H9 (cell line): ENCODE data around the gene MPV17L2. TPM values are rescaled to one million over a fixed set of nuclear protein-coding genes. Genes with fewer than 3 reads are reported as not detected.

Experiments
- DNase-seq: peaks from one replicate; pipeline ENCODE4 v3.0.0-alpha.2; 2017
- H2AFZ ChIP-seq: one replicate; pipeline ENCODE4 v1.6.1; 2013; ENCODE audit warnings: mild to moderate bottlenecking, low read length, control low read depth, moderate library complexity
- H2AK5ac ChIP-seq: 2 replicates; pipeline ENCODE4 v1.6.1; 2013; ENCODE audit warnings: low read length, control low read depth, mixed read lengths; ENCODE audit not compliant: insufficient read length
- H2BK120ac ChIP-seq: one replicate; pipeline ENCODE4 v1.6.1; 2013; ENCODE audit warnings: low read depth, mild to moderate bottlenecking, low read length, control low read depth, inconsistent platforms; ENCODE audit not compliant: poor library complexity, severe bottlenecking
- H2BK12ac ChIP-seq: 2 replicates; pipeline ENCODE4 v1.6.1; 2013; ENCODE audit warnings: low read length, control low read depth, mixed read lengths, low read depth; ENCODE audit not compliant: insufficient read length
- H2BK15ac ChIP-seq: 2 replicates; pipeline ENCODE4 v1.6.1; 2013; ENCODE audit warnings: low read depth, low read length, control low read depth
- H2BK20ac ChIP-seq: one replicate; pipeline ENCODE4 v1.6.1; 2013; ENCODE audit warnings: low read depth, mild to moderate bottlenecking, low read length, control low read depth, inconsistent platforms; ENCODE audit not compliant: poor library complexity, severe bottlenecking
- H2BK5ac ChIP-seq: 2 replicates; pipeline ENCODE4 v1.6.1; 2013; ENCODE audit warnings: low read length, control low read depth, mixed read lengths; ENCODE audit not compliant: insufficient read length
- H3K14ac ChIP-seq: 2 replicates; pipeline ENCODE4 v1.6.1; 2013; ENCODE audit warnings: low read length, control low read depth; ENCODE audit not compliant: insufficient read depth
- H3K18ac ChIP-seq: 2 replicates; pipeline ENCODE4 v1.6.1; 2013; ENCODE audit warnings: low read depth, mild to moderate bottlenecking, mixed read lengths, low read length, control low read depth; ENCODE audit not compliant: insufficient read length
- H3K23ac ChIP-seq: 2 replicates; pipeline ENCODE4 v1.6.1; 2013; ENCODE audit warnings: low read length, control low read depth, mixed read lengths, low read depth; ENCODE audit not compliant: insufficient read length
- H3K23me2 ChIP-seq: 2 replicates; pipeline ENCODE4 v1.6.1; 2013; ENCODE audit warnings: low read depth, mild to moderate bottlenecking, mixed read lengths, low read length, control low read depth; ENCODE audit not compliant: insufficient read length, poor library complexity, severe bottlenecking
- H3K27ac ChIP-seq: 2 replicates; pipeline ENCODE4 v1.5.1; 2013; ENCODE audit warnings: low read length, control low read depth, mixed read lengths, low read depth; ENCODE audit not compliant: insufficient read length
- H3K27me3 ChIP-seq: 2 replicates; pipeline ENCODE4 v1.6.1; 2013; ENCODE audit warnings: low read length, control low read depth, inconsistent platforms; ENCODE audit not compliant: insufficient read depth
- H3K4ac ChIP-seq: 2 replicates; pipeline ENCODE4 v1.6.1; 2013; ENCODE audit warnings: low read depth, mild to moderate bottlenecking, control low read depth, inconsistent platforms, low read length, moderate library complexity
- H3K4me1 ChIP-seq: 2 replicates; pipeline ENCODE4 v1.6.1; 2013; ENCODE audit warnings: low read length, control low read depth, inconsistent platforms; ENCODE audit not compliant: insufficient read depth
- H3K4me2 ChIP-seq: 2 replicates; pipeline ENCODE4 v1.6.1; 2013; ENCODE audit warnings: low read length, control low read depth, mixed read lengths; ENCODE audit not compliant: insufficient read length, insufficient read depth
- H3K56ac ChIP-seq: 2 replicates; pipeline ENCODE4 v1.6.1; 2013; ENCODE audit warnings: low read depth, mild to moderate bottlenecking, mixed read lengths, low read length, control low read depth; ENCODE audit not compliant: insufficient read length
- H3K79me1 ChIP-seq: 2 replicates; pipeline ENCODE4 v1.6.1; 2013; ENCODE audit warnings: low read depth, mild to moderate bottlenecking, moderate library complexity, low read length, control low read depth, inconsistent platforms; ENCODE audit not compliant: insufficient read depth, poor library complexity, severe bottlenecking
- H3K79me2 ChIP-seq: 2 replicates; pipeline ENCODE4 v1.6.1; 2013; ENCODE audit warnings: low read length, control low read depth, inconsistent platforms; ENCODE audit not compliant: insufficient read depth
- H3K9ac ChIP-seq: 2 replicates; pipeline ENCODE4 v1.6.1; 2013; ENCODE audit warnings: low read length, control low read depth, mixed read lengths; ENCODE audit not compliant: insufficient read length; ENCODE audit errors: extremely low read depth
- H3K9me3 ChIP-seq: one replicate; pipeline ENCODE4 v1.6.1; 2013; ENCODE audit warnings: low read depth, low read length, inconsistent platforms; ENCODE audit not compliant: control insufficient read depth
- H3T11ph ChIP-seq: one replicate; pipeline ENCODE4 v1.6.1; 2013; ENCODE audit warnings: mild to moderate bottlenecking, low read length, control low read depth, inconsistent platforms
- H4K20me1 ChIP-seq: one replicate; pipeline ENCODE4 v1.6.1; 2013; ENCODE audit not compliant: control insufficient read depth, insufficient read length, insufficient read depth
- H4K5ac ChIP-seq: 2 replicates; pipeline ENCODE4 v1.6.1; 2013; ENCODE audit warnings: low read depth, mild to moderate bottlenecking, mixed read lengths, low read length, control low read depth; ENCODE audit not compliant: insufficient read length
- H4K8ac ChIP-seq: replicated peaks from 2 replicates; pipeline ENCODE4 v1.6.1; 2013; ENCODE audit warnings: low read length, control low read depth, mixed read lengths, low read depth; ENCODE audit not compliant: insufficient read length
- H4K91ac ChIP-seq: 2 replicates; pipeline ENCODE4 v1.6.1; 2013; ENCODE audit warnings: low read depth, mild to moderate bottlenecking, moderate library complexity, mixed read lengths, low read length, control low read depth; ENCODE audit not compliant: insufficient read length
- H3K27ac Mint-ChIP-seq, 3 experiments: 2 replicates in 2 of 3; 3 replicates in 1 of 3; pipeline ENCODE4 v1.8.0; 2020 to 2021; ENCODE audit warnings: mixed read lengths in 3 of 3, mild to moderate bottlenecking in 1 of 3, moderate library complexity in 1 of 3
- H3K27me3 Mint-ChIP-seq: 2 replicates; pipeline ENCODE4 v1.8.0; 2021; ENCODE audit warnings: low read depth, mild to moderate bottlenecking, moderate library complexity, mixed read lengths
- H3K36me3 Mint-ChIP-seq, 3 experiments: 2 replicates in 2 of 3; 3 replicates in 1 of 3; pipeline ENCODE4 v1.8.0; 2020 to 2021; ENCODE audit warnings: low read depth in 3 of 3, mixed read lengths in 3 of 3; ENCODE audit not compliant: insufficient read depth in 1 of 3
- H3K4me1 Mint-ChIP-seq, 2 experiments: 2 replicates each; pipeline ENCODE4 v1.8.0; 2020; ENCODE audit warnings: mixed read lengths in 2 of 2
- H3K4me3 Mint-ChIP-seq, 2 experiments: 2 replicates in 1 of 2; 3 replicates in 1 of 2; pipeline ENCODE4 v1.8.0; 2020 to 2021; ENCODE audit warnings: mild to moderate bottlenecking in 2 of 2, mixed read lengths in 2 of 2, moderate library complexity in 1 of 2
- H3K9me3 Mint-ChIP-seq, 2 experiments: 2 replicates in 1 of 2; 3 replicates in 1 of 2; pipeline ENCODE4 v1.8.0; 2020; ENCODE audit warnings: mild to moderate bottlenecking in 2 of 2, mixed read lengths in 2 of 2, moderate library complexity in 1 of 2
- WGBS: extraction: QIAGEN DNeasy Blood & Tissue Kit; methylation state at CpG from one replicate; pipeline ENCODE4 v1.1.7; 2013; ENCODE audit warnings: missing lambda C conversion rate, low lambda C conversion rate, mixed read lengths; ENCODE audit not compliant: insufficient read length; ENCODE audit errors: extremely low coverage; 5-methylcytosine and 5-hydroxymethylcytosine counted together
- total RNA-seq: library from RNA; stranded (reverse); gene quantifications from 2 replicates; pipeline ENCODE4 v1.2.1, GENCODE V29; 2021
- TF ChIP-seq, protein P1 (sequence below): fragments of 200-600 bp; sonication (generic); conservative IDR thresholded peaks from 3 replicates; pipeline ENCODE4 v1.8.0; 2021; ENCODE audit warnings: antibody characterized with exemption, mild to moderate bottlenecking

MPV17L2 gene
- total RNA-seq, 1 experiment from 2014 or later: 26.4 TPM

DNA sequence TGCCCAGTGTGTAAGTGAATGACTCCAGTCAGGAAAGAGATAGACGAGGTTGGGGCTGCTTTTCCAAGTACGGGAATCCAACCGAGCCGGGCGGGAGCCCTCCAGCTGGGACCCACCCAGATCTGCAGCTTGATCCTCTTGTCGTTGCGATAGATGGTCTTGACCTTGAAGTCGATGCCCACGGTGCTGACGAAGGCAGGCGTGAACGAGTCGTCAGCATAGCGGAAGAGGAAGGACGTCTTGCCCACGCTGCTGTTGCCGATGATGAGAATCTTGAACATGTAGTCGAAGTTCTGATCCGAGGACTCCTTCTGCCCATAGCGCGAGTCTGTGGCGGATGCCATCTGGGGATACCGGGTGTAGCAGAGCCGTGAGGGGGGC, 9.4 kb downstream of the MPV17L2 start:
- Histone ChIP-seq H3K4me1 (no peaks in the 10 kb centered on the region), H3K79me1 (no peaks in the 10 kb centered on the region), H3K4me2 (no peak overlapping the region), H3K27me3 (no peaks in the 10 kb centered on the region), H3K4ac (no peak overlapping the region), H2BK20ac (no peak overlapping the region), H2BK120ac (no peak overlapping the region), H2AK5ac (no peak overlapping the region), H4K91ac (no peak overlapping the region), H3K23ac (no peak overlapping the region), H3K56ac (no peak overlapping the region), H4K5ac (no peak overlapping the region), H4K8ac (no peak overlapping the region), H3K18ac (no peak overlapping the region), H2BK12ac (no peak overlapping the region), H3K9ac (no peak overlapping the region), H3K23me2 (peaks cover 15% of the 10 kb centered on the region), H3K79me2 (no peaks in the 10 kb centered on the region; the same call in 1 of the 2 replicates), H3T11ph (no peak overlapping the region), H3K27ac (no peak overlapping the region), H3K14ac (no peak overlapping the region), H2BK15ac (no peak overlapping the region), H2BK5ac (no peak overlapping the region), H3K9me3 (no peaks in the 10 kb centered on the region), H2AFZ (no peak overlapping the region), H4K20me1 (peaks cover 4% of the 10 kb centered on the region)
- Mint-ChIP-seq H3K4me3 (peak overlapping the region; percentile 34 to 97; a peak in 4 of 5 replicates), H3K27ac (peak overlapping the region in 1 of 3 experiments; percentile 19; a peak in 2 of 7 replicates), H3K27me3 (peaks cover 3% of the 10 kb centered on the region; the same call in 1 of the 2 replicates), H3K36me3 (peaks cover 22 to 37% (median 30%) of the 10 kb centered on the region in 3 experiments; a peak in 6 of 7 replicates), H3K4me1 (peaks cover 4 to 23% of the 10 kb centered on the region in 2 experiments), H3K9me3 (peaks cover 0 to 2% of the 10 kb centered on the region in 2 experiments; a peak in 1 of 5 replicates)
- TF ChIP-seq, protein P1, sequence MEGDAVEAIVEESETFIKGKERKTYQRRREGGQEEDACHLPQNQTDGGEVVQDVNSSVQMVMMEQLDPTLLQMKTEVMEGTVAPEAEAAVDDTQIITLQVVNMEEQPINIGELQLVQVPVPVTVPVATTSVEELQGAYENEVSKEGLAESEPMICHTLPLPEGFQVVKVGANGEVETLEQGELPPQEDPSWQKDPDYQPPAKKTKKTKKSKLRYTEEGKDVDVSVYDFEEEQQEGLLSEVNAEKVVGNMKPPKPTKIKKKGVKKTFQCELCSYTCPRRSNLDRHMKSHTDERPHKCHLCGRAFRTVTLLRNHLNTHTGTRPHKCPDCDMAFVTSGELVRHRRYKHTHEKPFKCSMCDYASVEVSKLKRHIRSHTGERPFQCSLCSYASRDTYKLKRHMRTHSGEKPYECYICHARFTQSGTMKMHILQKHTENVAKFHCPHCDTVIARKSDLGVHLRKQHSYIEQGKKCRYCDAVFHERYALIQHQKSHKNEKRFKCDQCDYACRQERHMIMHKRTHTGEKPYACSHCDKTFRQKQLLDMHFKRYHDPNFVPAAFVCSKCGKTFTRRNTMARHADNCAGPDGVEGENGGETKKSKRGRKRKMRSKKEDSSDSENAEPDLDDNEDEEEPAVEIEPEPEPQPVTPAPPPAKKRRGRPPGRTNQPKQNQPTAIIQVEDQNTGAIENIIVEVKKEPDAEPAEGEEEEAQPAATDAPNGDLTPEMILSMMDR: no peak
- no peak for DNase-seq
- no CpG with 5 or more reads among the region's 24 CpGs for WGBS
